GM23338 (cell line): ENCODE data around the gene CDC34. TPM values are rescaled to one million over a fixed set of nuclear protein-coding genes. Genes with fewer than 3 reads are reported as not detected.

Experiments
- ATAC-seq: fragments of 200-7000 bp; cut with Tn5 transposase; 3 replicates; pipeline ENCODE4 v1.9.1; 2020
- DNase-seq: peaks from one replicate; pipeline ENCODE4 v3.0.0-alpha.2; 2015; ENCODE audit warnings: low spot score
- H2AFZ ChIP-seq: fragments of 200-600 bp; sonication (generic); 2 replicates; pipeline ENCODE4 v1.8.0; 2016; ENCODE audit warnings: antibody characterized with exemption, mild to moderate bottlenecking, moderate library complexity
- H3F3A ChIP-seq: fragments of 200-600 bp; sonication (generic); replicated peaks from 2 replicates; pipeline ENCODE4 v1.8.0; 2017; ENCODE audit warnings: antibody characterized with exemption, mixed run types, low read depth
- H3K27ac ChIP-seq: fragments of 200-600 bp; sonication (generic); 2 replicates; pipeline ENCODE4 v1.6.1; 2016; ENCODE audit warnings: low read depth
- H3K27me3 ChIP-seq: fragments of 200-600 bp; sonication (generic); 2 replicates; pipeline ENCODE4 v1.8.0; 2016; ENCODE audit warnings: mild to moderate bottlenecking, mixed run types, moderate library complexity; ENCODE audit not compliant: insufficient read depth
- H3K36me3 ChIP-seq: fragments of 200-600 bp; sonication (generic); 2 replicates; pipeline ENCODE4 v1.8.0; 2016; ENCODE audit warnings: mild to moderate bottlenecking; ENCODE audit not compliant: insufficient read depth
- H3K4me1 ChIP-seq: fragments of 200-600 bp; sonication (generic); 2 replicates; pipeline ENCODE4 v1.8.0; 2016; ENCODE audit warnings: mild to moderate bottlenecking, moderate library complexity; ENCODE audit not compliant: insufficient read depth
- H3K4me2 ChIP-seq: fragments of 200-600 bp; sonication (generic); 2 replicates; pipeline ENCODE4 v1.7.1; 2017; ENCODE audit warnings: mixed run types
- H3K4me3 ChIP-seq: fragments of 200-600 bp; sonication (generic); 2 replicates; pipeline ENCODE4 v1.6.1; 2016; ENCODE audit warnings: mixed run types
- H3K79me2 ChIP-seq: fragments of 200-600 bp; sonication (generic); replicated peaks from 2 replicates; pipeline ENCODE4 v1.8.0; 2017; ENCODE audit warnings: mild to moderate bottlenecking; ENCODE audit not compliant: insufficient read depth
- H3K9me2 ChIP-seq: fragments of 200-600 bp; sonication (generic); 2 replicates; pipeline ENCODE4 v1.8.0; 2017; ENCODE audit not compliant: insufficient read depth
- H4K20me1 ChIP-seq: fragments of 200-600 bp; sonication (generic); replicated peaks from 2 replicates; pipeline ENCODE4 v1.8.0; 2017; ENCODE audit warnings: mild to moderate bottlenecking; ENCODE audit not compliant: insufficient read depth
- H3K27ac Mint-ChIP-seq: 2 replicates; pipeline ENCODE4 v1.8.0; 2020; ENCODE audit warnings: inconsistent platforms, mild to moderate bottlenecking, moderate library complexity, mixed read lengths
- H3K27me3 Mint-ChIP-seq: 3 replicates; pipeline ENCODE4 v1.8.0; 2022; ENCODE audit warnings: low read depth, mild to moderate bottlenecking, moderate library complexity, mixed read lengths, inconsistent platforms; ENCODE audit not compliant: insufficient read depth, poor library complexity
- H3K36me3 Mint-ChIP-seq: 3 replicates; pipeline ENCODE4 v1.8.0; 2021; ENCODE audit warnings: low read depth, mild to moderate bottlenecking, inconsistent platforms, moderate library complexity, mixed read lengths
- H3K4me1 Mint-ChIP-seq: 3 replicates; pipeline ENCODE4 v1.8.0; 2020; ENCODE audit warnings: mild to moderate bottlenecking, inconsistent platforms, mixed read lengths
- H3K4me3 Mint-ChIP-seq: 3 replicates; pipeline ENCODE4 v1.8.0; 2021; ENCODE audit warnings: moderate library complexity, mild to moderate bottlenecking, inconsistent platforms, mixed read lengths
- H3K9me3 Mint-ChIP-seq: 3 replicates; pipeline ENCODE4 v1.8.0; 2020; ENCODE audit warnings: moderate library complexity, mild to moderate bottlenecking, inconsistent platforms, mixed read lengths
- CREB1 ChIP-seq: fragments of 250-450 bp; sonication (Bioruptor Pico); IDR thresholded peaks from 2 replicates; pipeline ENCODE4 v1.5.0; 2020; ENCODE audit warnings: low read depth, mild to moderate bottlenecking, moderate library complexity
- CTCF ChIP-seq, 2 experiments: fragments of 200-600 bp in 1 of 2; sonication (generic) in 1 of 2; conservative IDR thresholded peaks; 2 replicates each; pipeline versions ENCODE4 v1.5.1 to v1.6.1; 2016 to 2017; ENCODE audit warnings: antibody characterized with exemption in 2 of 2, low read depth in 2 of 2, mild to moderate bottlenecking in 2 of 2, moderate library complexity in 1 of 2
- EZH2 ChIP-seq: fragments of 200-600 bp; sonication (generic); IDR thresholded peaks from one replicate; pipeline ENCODE4 v1.8.0; 2017; ENCODE audit warnings: antibody characterized with exemption, mild to moderate bottlenecking, low read depth; ENCODE audit not compliant: unreplicated experiment
- EZH2phosphoT487 ChIP-seq: fragments of 200-600 bp; sonication (generic); IDR thresholded peaks from one replicate; pipeline ENCODE4 v1.8.1; 2018; ENCODE audit warnings: antibody characterized with exemption; ENCODE audit not compliant: unreplicated experiment
- JUNB ChIP-seq: IDR thresholded peaks from one replicate; pipeline ENCODE4 v1.6.1; 2016; ENCODE audit warnings: antibody characterized with exemption; ENCODE audit not compliant: unreplicated experiment
- NANOG ChIP-seq: IDR thresholded peaks from 2 replicates; pipeline ENCODE4 v1.6.1; 2016; ENCODE audit warnings: antibody characterized with exemption, borderline replicate concordance
- POLR2AphosphoS5 ChIP-seq: IDR thresholded peaks from 2 replicates; pipeline ENCODE4 v1.6.1; 2016; ENCODE audit warnings: antibody characterized with exemption, low read depth
- REST ChIP-seq: IDR thresholded peaks from one replicate; pipeline ENCODE4 v1.6.1; 2018; ENCODE audit warnings: antibody characterized with exemption; ENCODE audit not compliant: unreplicated experiment
- STAT1 ChIP-seq: IDR thresholded peaks from one replicate; pipeline ENCODE4 v1.6.1; 2016; ENCODE audit warnings: antibody characterized with exemption; ENCODE audit not compliant: unreplicated experiment
- ZNF114 ChIP-seq: fragments of 250-450 bp; sonication (Bioruptor Pico); IDR thresholded peaks from 2 replicates; pipeline ENCODE4 v1.5.0; 2020; ENCODE audit warnings: mild to moderate bottlenecking, moderate library complexity
- ZNF462 ChIP-seq: fragments of 250-450 bp; sonication (Bioruptor Pico); IDR thresholded peaks from 2 replicates; pipeline ENCODE4 v1.5.0; 2020; ENCODE audit warnings: mild to moderate bottlenecking, moderate library complexity
- polyA plus RNA-seq: library from polyadenylated mRNA; unstranded; fragments of >200 nt; fragmentation: Nextera tagmentation; extraction: Ambion mirVana; gene quantifications from 2 replicates; pipeline ENCODE4 v1.2.1, GENCODE V29; 2016
- total RNA-seq: library from RNA; depleted of rRNA; stranded (reverse); fragments of >200 nt; shearing (Covaris generic); gene quantifications from 2 replicates; pipeline ENCODE4 v1.2.3, GENCODE V29; 2014

Gene CDC34
- total and polyA plus RNA-seq, 2 experiments from 2014 or later: 114 to 148 TPM

- TF ChIP-seq REST (no peak), JUNB (no peak), NANOG (no peak), POLR2AphosphoS5 (no peak), ZNF114 (no peak), CTCF (conservative IDR thresholded peaks at IDR 0.05; ENCODE audit: low read depth in 2 of 2) (no peak), EZH2phosphoT487 (no peak), STAT1 (no peak)
Measured at GRCh38 chr19:530134-531008, 1.2 kb upstream of the CDC34 start (continued).

GRCh38 chr19:531009-531752 is 379 bp upstream of the CDC34 start:
- Histone ChIP-seq H3K27ac (peak overlapping the region; percentile 66; the same call in 1 of the 2 replicates), H3K4me2 (peak overlapping the region; percentile 79), H3K4me3 (peak overlapping the region; percentile 79), H2AFZ (peak overlapping the region; percentile 81; the same call in 1 of the 2 replicates), H3F3A (peaks cover 15% of the 10 kb centered on the region), H3K9me2 (no peaks in the 10 kb centered on the region), H3K27me3 (no peaks in the 10 kb centered on the region), H3K79me2 (peaks cover 25% of the 10 kb centered on the region), H3K36me3 (no peaks in the 10 kb centered on the region; the same call in 1 of the 2 replicates), H4K20me1 (peaks cover 17% of the 10 kb centered on the region), H3K4me1 (no peaks in the 10 kb centered on the region; the same call in 1 of the 2 replicates)
- peaks cover 5% of the 10 kb centered on the region; the same call in 1 of the 3 replicates for H3K36me3 Mint-ChIP-seq
- peak overlapping the region; percentile 92 for H3K27ac Mint-ChIP-seq
- peaks cover 9% of the 10 kb centered on the region for H3K4me1 Mint-ChIP-seq
- H3K9me3 Mint-ChIP-seq: 0 out of 3 replicates have a peak, but pooled peaks cover 2% of the 10 kb centered on the region
- peak; percentile 74 for ATAC-seq
- peaks cover 19% of the 10 kb centered on the region for H3K27me3 Mint-ChIP-seq
- peak overlapping the region; percentile 82 for H3K4me3 Mint-ChIP-seq
- peak; percentile 92 for DNase-seq
- TF ChIP-seq EZH2 (no peak), CREB1 (CRISPR knock-in tag) (peak; percentile 83), ZNF462 (no peak)
